Neural cell (in vitro differentiated cells): ENCODE results near the gene GPR84. TPM values are rescaled to one million over a fixed set of nuclear protein-coding genes. Genes with fewer than 3 reads are reported as not detected.

Source experiments
- H2AFZ ChIP-seq: fragments of 200-600, 300-800 bp; sonication (generic), shearing (Covaris generic); 2 replicates; pipeline ENCODE4 v1.6.0; 2014; ENCODE audit warnings: low read depth, mild to moderate bottlenecking, antibody characterized with exemption, low read length, moderate library complexity
- H3F3A ChIP-seq: fragments of 200-600 bp; shearing (Covaris generic); 2 replicates; pipeline ENCODE4 v1.6.1; 2016; ENCODE audit warnings: mild to moderate bottlenecking, moderate library complexity, mixed read lengths, antibody characterized with exemption, low read length; ENCODE audit not compliant: insufficient read depth, poor library complexity, severe bottlenecking
- H3K27ac ChIP-seq: fragments of 200-600, 300-800 bp; sonication (generic), shearing (Covaris generic); 2 replicates; pipeline ENCODE4 v1.5.1; 2014; ENCODE audit warnings: mild to moderate bottlenecking, low read length, moderate library complexity
- H3K27me3 ChIP-seq: fragments of 300-800, 200-600 bp; sonication (generic), shearing (Covaris generic); 2 replicates; pipeline ENCODE4 v1.6.0; 2014; ENCODE audit warnings: mild to moderate bottlenecking, low read depth, low read length, moderate library complexity; ENCODE audit not compliant: insufficient read depth
- H3K36me3 ChIP-seq: fragments of 300-800, 200-600 bp; sonication (generic), shearing (Covaris generic); 2 replicates; pipeline ENCODE4 v1.5.1; 2014; ENCODE audit warnings: mild to moderate bottlenecking, antibody characterized with exemption, low read length, moderate library complexity; ENCODE audit not compliant: insufficient read depth
- H3K4me2 ChIP-seq: fragments of 300-800, 200-600 bp; sonication (generic), shearing (Covaris generic); 2 replicates; pipeline ENCODE4 v1.6.0; 2014; ENCODE audit warnings: mild to moderate bottlenecking, low read length
- H3K4me3 ChIP-seq: fragments of 300-800, 200-600 bp; sonication (generic), shearing (Covaris generic); 2 replicates; pipeline ENCODE4 v1.5.1; 2014; ENCODE audit warnings: mild to moderate bottlenecking, low read length, moderate library complexity
- H3K79me2 ChIP-seq: fragments of 200-600 bp; shearing (Covaris generic); replicated peaks from 2 replicates; pipeline ENCODE4 v1.6.0; 2014; ENCODE audit warnings: mild to moderate bottlenecking, low read length, moderate library complexity; ENCODE audit not compliant: insufficient read depth
- H3K9ac ChIP-seq: fragments of 300-800, 200-600 bp; sonication (generic), shearing (Covaris generic); 2 replicates; pipeline ENCODE4 v1.6.1; 2016; ENCODE audit warnings: mild to moderate bottlenecking, low read length, mixed read lengths
- H3K9me2 ChIP-seq: fragments of 200-600 bp; shearing (Covaris generic); 2 replicates; pipeline ENCODE4 v1.6.1; 2016; ENCODE audit warnings: mild to moderate bottlenecking, low read length, mixed read lengths; ENCODE audit not compliant: insufficient read depth
- H3K9me3 ChIP-seq: fragments of 200-600, 300-800 bp; sonication (generic), shearing (Covaris generic); 2 replicates; pipeline ENCODE4 v1.6.1; 2016; ENCODE audit warnings: mild to moderate bottlenecking, mixed run types, low read length, moderate library complexity, mixed read lengths
- H4K20me1 ChIP-seq: fragments of 200-600 bp; shearing (Covaris generic); 2 replicates; pipeline ENCODE4 v1.6.1; 2016; ENCODE audit warnings: mild to moderate bottlenecking, mixed run types; ENCODE audit not compliant: insufficient read depth
- EP300 ChIP-seq: fragments of 450-650 bp; conservative IDR thresholded peaks from 2 replicates; pipeline ENCODE4 v1.6.1; 2014; ENCODE audit warnings: antibody characterized with exemption, mild to moderate bottlenecking, moderate library complexity; ENCODE audit not compliant: poor library complexity, severe bottlenecking
- EZH2 ChIP-seq: fragments of 200-600, 300-800 bp; shearing (Covaris generic), sonication (generic); IDR thresholded peaks from 2 replicates; pipeline ENCODE4 v1.6.1; 2014; ENCODE audit warnings: antibody characterized with exemption, low read length, borderline replicate concordance, mild to moderate bottlenecking; ENCODE audit not compliant: insufficient read depth, poor library complexity, severe bottlenecking
- MXI1 ChIP-seq: fragments of 450-650 bp; conservative IDR thresholded peaks from 2 replicates; pipeline ENCODE4 v1.6.1; 2014; ENCODE audit warnings: antibody characterized with exemption, mild to moderate bottlenecking; ENCODE audit not compliant: poor library complexity, severe bottlenecking
- POLR2AphosphoS5 ChIP-seq: IDR thresholded peaks from 2 replicates; pipeline ENCODE4 v1.6.1; 2012
- RAD21 ChIP-seq: fragments of 450-650 bp; conservative IDR thresholded peaks from 2 replicates; pipeline ENCODE4 v1.6.1; 2014; ENCODE audit warnings: antibody characterized with exemption, mild to moderate bottlenecking, moderate library complexity
- SMC3 ChIP-seq: fragments of 450-650 bp; conservative IDR thresholded peaks from 2 replicates; pipeline ENCODE4 v1.6.1; 2014; ENCODE audit warnings: antibody characterized with exemption, mild to moderate bottlenecking, moderate library complexity; ENCODE audit not compliant: poor library complexity
- TAF1 ChIP-seq: IDR thresholded peaks from 2 replicates; pipeline ENCODE4 v1.6.1; 2012; ENCODE audit warnings: low read depth
- polyA plus RNA-seq: library from polyadenylated mRNA; depleted of rRNA; stranded (reverse); fragments of >200 nt; gene quantifications from 2 replicates; pipeline ENCODE4 v1.2.3, GENCODE V29; 2014
- TF ChIP-seq, protein P1 (sequence below): fragments of 450-650 bp; IDR thresholded peaks from 2 replicates; pipeline ENCODE4 v1.5.1; 2014; ENCODE audit warnings: antibody characterized with exemption, mild to moderate bottlenecking, moderate library complexity; ENCODE audit not compliant: poor library complexity, severe bottlenecking
- TF ChIP-seq, protein P2 (sequence below): IDR thresholded peaks from 2 replicates; pipeline ENCODE4 v1.6.1; 2012; ENCODE audit warnings: borderline replicate concordance

The GPR84 gene
- polyA plus RNA-seq, 1 donor from 2014 or later = not detected

DNA sequence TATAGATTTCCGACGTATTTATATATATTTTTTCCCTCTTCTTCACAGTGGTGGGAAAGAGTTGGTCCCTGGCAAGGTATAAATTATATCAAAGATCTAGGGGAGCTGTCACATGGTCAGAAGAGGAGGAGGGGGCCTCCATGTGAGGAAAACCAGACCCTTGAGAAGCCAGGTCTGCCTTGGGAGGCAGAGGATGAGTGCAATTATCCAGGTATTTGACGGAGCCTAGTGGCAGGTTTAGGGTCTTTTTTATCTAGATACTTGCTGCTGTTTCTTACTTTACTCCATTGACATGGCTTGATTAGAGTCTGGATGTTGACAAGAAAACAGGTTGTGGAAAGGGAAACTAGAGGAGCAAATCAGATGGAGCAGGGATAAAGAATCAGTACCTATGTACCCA is 33.8 kb downstream of the GPR84 start:
- no peak overlapping the region for H3K4me2 ChIP-seq
- H3K4me3 ChIP-seq = no peak overlapping the region
- no peaks in the 10 kb centered on the region for H4K20me1 ChIP-seq
- H3K36me3 ChIP-seq = no peaks in the 10 kb centered on the region
- H3K27ac ChIP-seq = no peak overlapping the region
- H3K27me3 ChIP-seq = no peaks in the 10 kb centered on the region
- H3K79me2 ChIP-seq = peaks cover 21% of the 10 kb centered on the region
- no peaks in the 10 kb centered on the region for H3F3A ChIP-seq
- no peak overlapping the region for H2AFZ ChIP-seq
- H3K9me3 ChIP-seq = no peaks in the 10 kb centered on the region
- no peaks in the 10 kb centered on the region for H3K9me2 ChIP-seq
- TF ChIP-seq, protein P1, sequence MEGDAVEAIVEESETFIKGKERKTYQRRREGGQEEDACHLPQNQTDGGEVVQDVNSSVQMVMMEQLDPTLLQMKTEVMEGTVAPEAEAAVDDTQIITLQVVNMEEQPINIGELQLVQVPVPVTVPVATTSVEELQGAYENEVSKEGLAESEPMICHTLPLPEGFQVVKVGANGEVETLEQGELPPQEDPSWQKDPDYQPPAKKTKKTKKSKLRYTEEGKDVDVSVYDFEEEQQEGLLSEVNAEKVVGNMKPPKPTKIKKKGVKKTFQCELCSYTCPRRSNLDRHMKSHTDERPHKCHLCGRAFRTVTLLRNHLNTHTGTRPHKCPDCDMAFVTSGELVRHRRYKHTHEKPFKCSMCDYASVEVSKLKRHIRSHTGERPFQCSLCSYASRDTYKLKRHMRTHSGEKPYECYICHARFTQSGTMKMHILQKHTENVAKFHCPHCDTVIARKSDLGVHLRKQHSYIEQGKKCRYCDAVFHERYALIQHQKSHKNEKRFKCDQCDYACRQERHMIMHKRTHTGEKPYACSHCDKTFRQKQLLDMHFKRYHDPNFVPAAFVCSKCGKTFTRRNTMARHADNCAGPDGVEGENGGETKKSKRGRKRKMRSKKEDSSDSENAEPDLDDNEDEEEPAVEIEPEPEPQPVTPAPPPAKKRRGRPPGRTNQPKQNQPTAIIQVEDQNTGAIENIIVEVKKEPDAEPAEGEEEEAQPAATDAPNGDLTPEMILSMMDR = no peak
- TF ChIP-seq POLR2AphosphoS5 (no peak), RAD21 (no peak), EP300 (no peak), MXI1 (no peak), SMC3 (no peak)
- TF ChIP-seq, protein P2, sequence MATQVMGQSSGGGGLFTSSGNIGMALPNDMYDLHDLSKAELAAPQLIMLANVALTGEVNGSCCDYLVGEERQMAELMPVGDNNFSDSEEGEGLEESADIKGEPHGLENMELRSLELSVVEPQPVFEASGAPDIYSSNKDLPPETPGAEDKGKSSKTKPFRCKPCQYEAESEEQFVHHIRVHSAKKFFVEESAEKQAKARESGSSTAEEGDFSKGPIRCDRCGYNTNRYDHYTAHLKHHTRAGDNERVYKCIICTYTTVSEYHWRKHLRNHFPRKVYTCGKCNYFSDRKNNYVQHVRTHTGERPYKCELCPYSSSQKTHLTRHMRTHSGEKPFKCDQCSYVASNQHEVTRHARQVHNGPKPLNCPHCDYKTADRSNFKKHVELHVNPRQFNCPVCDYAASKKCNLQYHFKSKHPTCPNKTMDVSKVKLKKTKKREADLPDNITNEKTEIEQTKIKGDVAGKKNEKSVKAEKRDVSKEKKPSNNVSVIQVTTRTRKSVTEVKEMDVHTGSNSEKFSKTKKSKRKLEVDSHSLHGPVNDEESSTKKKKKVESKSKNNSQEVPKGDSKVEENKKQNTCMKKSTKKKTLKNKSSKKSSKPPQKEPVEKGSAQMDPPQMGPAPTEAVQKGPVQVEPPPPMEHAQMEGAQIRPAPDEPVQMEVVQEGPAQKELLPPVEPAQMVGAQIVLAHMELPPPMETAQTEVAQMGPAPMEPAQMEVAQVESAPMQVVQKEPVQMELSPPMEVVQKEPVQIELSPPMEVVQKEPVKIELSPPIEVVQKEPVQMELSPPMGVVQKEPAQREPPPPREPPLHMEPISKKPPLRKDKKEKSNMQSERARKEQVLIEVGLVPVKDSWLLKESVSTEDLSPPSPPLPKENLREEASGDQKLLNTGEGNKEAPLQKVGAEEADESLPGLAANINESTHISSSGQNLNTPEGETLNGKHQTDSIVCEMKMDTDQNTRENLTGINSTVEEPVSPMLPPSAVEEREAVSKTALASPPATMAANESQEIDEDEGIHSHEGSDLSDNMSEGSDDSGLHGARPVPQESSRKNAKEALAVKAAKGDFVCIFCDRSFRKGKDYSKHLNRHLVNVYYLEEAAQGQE = no peak
- H3K9ac ChIP-seq = no peak overlapping the region

DNA sequence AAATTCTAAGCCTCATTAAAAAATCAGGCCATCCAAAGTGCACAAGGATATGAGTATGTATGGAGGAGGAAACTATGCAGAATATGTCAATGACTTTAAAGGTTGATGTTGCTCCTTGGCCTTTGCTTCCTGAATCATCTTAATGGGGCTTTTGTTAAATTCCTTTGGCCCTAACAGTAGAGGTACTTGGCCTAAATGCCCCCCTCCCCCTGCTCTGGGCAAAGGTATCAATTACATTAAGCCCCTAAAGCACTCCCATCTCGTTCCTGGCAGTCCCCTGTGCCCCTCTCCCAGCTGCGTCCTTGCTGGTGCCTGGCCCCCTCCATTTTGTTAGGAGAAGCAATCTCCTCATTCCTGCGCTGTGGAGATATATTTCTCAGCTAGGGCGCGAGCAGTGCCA is 34.5 kb downstream of the GPR84 start:
- H3K36me3 ChIP-seq = no peaks in the 10 kb centered on the region
- no peak overlapping the region for H3K27ac ChIP-seq
- no peak overlapping the region for H3K4me3 ChIP-seq
- H3K79me2 ChIP-seq = peaks cover 25% of the 10 kb centered on the region
- no peaks in the 10 kb centered on the region for H3K9me3 ChIP-seq
- TF ChIP-seq, protein P2 = no peak
- TF ChIP-seq MXI1 = no peak
- TF ChIP-seq, protein P1 = no peak
- no peak for TF ChIP-seq RAD21
- TF ChIP-seq EZH2 = no peak
- no peak for TF ChIP-seq TAF1
- no peak for TF ChIP-seq SMC3
- no peak for TF ChIP-seq EP300
- no peak for TF ChIP-seq POLR2AphosphoS5
- H3K9me2 ChIP-seq = no peaks in the 10 kb centered on the region
- H3K4me2 ChIP-seq = no peak overlapping the region
- H3K27me3 ChIP-seq = no peaks in the 10 kb centered on the region
- H2AFZ ChIP-seq = no peak overlapping the region
- no peaks in the 10 kb centered on the region for H4K20me1 ChIP-seq
- H3K9ac ChIP-seq = no peak overlapping the region
- no peaks in the 10 kb centered on the region for H3F3A ChIP-seq
